GM19468 (cell line): Measurements from ENCODE around the gene GOLGA2.

Experiments
- ATAC-seq: cut with Tn5 transposase; IDR thresholded peaks from one replicate; pipeline ENCODE4 v1.9.1; 2021; ENCODE audit warnings: mild to moderate bottlenecking, moderate library complexity, moderate number of reproducible peaks; ENCODE audit not compliant: unreplicated experiment; ENCODE audit errors: extremely low read depth

Gene GOLGA2

DNA sequence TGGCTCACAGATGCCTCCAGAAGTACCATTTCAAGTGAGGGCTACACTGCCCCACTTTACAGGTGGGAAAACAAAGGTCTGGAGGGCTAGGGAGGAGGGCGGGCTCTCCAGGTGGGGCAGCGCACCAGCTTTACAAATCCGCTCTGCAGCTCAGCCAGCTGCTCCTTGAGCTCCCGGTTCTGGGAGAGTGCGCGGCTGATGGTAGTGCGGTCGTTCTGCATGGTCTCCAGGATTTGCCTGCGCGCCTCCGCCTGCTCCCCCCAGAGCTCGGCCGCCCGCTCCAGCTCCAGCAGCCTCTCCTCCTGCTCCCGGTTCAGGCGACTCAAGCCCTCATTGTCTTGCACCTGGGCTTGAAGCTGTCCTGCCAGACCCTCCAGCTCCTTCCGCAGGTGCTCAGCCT is 15.5 kb downstream of the GOLGA2 start:
- ATAC-seq, result no peak

DNA sequence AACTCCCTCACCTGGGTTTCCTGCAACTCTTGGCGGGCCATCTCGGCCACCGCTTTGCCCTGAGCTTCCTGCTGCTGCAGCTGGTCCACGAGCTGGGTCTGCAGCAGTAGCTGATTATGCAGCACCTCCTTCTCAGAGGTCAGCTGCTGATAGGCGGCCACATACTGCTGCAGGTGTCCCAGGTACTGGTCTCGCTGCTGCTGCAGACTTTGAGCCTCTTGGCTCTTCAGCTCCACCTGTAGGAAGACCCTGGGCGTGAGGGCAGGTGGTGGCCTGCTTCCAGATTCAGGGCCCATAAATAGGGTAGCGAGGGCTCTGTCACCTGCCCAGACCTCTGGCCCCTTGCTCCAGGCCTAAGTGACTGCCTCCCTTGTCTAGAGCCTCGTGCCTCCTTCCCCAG is 16.7 kb downstream of the GOLGA2 start:
- no peak for ATAC-seq

DNA sequence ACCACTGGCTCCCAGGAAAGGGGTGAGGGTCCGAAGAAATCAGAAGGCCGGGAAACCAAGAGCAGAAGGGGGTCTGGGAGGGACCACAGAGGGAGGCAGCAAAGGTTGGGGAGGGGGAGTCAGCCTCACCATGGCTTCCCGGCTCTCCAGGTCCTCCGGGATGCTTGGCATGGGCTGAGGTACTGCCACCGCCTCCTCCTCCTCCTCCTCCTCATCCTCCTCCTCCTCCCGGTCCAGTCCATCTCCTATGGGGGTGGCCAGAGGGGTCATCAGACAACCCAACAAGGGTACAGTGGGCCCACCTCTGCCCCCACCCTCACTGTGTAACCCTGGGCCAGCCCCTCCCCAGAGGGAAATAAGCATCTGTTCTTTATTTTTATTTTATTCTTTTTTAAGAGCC is 17.5 kb downstream of the GOLGA2 start:
- ATAC-seq, result no peak

DNA sequence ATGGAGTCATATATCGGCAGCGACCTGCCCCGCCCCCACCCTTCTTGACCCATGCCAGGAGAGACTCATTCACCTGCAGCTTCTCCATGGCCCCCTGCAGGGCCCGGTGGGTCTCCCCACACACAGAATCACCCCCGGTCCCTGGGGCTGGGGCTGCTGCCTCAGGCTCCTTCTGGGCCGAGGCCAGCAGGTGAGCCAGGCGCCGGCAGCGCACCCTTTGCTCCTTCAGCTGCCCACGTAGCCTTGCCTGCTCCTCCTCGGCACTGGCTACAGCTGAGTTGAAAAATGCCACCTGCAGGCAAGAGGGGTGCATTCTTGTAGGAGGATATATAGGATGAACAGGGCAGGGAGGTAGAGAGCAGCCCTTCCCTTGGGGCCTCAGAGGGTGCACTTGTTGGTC is 17.9 kb downstream of the GOLGA2 start:
- no peak for ATAC-seq

DNA sequence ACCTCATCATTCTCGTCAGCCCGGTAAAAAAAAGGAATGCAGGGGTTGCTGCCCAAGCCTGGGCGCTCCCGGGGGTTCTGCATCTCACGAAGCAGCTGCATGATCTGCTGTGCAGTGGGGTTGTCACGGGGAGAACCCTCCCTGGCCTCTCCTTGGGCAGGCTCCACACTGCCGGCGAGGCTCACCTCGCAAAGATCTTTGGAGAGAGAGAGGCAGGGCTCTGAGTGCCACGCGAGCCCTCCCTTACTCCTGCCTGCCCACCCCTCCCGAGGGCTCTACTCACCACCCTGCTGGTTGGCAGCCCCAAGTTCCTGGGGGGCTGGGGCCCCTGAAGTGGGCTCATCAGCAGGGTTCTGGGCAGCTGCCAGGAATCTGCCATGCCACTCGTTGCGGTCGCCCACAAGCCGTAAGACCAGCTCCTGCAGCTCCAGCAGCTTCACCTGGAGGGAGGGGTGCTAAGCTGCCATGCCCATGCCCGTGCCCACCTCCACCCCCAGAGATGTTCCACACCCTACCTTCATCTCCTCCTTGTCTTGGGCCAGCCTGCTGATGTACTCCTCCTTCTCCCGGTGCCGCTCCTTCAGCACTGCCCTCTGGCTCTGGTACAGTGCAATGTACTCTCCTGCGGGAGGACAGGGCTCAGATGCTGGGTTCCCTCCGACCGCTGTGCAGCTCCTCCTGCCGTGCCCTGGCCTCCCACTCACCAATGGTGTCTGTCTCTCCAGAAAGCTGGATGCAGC is 18.6 kb downstream of the GOLGA2 start:
- no peak for ATAC-seq

DNA sequence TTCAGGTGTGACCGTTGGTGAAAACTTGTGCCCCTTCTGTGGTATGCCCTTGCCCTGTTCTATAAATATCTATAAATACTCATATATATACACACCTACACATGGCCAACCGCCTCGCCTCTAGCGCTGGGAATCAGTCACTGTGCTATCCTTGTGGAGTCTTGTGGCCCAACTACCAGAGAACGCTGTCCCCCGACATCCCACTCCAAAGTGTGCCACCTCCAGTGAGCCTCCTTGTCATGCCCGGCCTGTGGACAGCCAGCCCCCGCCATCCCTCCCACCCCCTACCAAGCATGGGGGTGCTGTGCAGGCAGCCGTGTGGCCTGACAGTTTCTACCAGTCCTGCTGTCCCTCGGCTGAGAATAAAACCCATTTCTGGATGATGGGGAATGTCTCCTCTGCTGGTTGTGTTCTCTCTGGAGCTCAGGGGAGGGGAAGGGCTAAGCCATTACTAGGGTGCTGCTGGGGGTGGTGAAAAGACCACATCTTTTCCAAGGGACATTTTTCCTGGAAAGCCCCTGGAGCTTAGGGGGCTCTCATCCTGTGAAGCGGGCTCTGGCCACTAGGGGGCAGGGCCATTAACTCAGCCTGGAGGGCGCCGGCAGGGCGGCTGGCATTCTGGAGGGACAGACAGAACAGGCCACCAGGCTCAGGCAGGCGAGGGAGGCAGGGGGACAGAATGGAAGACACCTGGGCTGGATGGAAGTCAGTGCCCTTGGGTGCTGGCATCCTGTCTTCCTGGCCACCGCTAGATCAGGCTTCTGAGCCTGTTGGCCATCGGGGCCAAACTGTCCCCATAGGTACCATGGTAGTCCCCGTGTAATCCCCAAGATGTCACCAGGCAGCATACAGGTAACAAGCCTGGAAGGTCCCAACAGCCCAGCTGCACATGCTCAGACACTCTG is 20.7 kb downstream of the GOLGA2 start:
- no peak for ATAC-seq

DNA sequence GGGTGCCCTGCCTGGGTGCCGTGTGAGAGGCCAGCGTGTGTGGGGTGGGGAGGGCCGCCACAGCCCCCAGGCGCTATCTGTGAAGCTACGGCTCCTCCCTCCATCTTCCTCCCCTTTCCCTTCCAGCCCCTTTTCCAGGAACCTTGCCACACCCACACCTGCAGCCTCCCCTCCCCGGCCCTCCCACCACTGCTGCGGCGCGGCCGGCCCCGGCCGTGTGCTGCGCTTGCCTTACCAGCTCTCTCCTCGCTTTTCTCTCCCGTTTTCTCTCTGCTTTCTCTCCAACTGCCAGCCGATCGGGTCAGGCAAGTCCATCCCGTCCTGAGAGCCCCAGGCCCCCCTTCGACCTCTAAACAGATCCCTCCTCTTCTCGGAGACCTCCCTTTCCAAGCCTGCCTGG is 21.4 kb downstream of the GOLGA2 start:
- no peak for ATAC-seq

DNA sequence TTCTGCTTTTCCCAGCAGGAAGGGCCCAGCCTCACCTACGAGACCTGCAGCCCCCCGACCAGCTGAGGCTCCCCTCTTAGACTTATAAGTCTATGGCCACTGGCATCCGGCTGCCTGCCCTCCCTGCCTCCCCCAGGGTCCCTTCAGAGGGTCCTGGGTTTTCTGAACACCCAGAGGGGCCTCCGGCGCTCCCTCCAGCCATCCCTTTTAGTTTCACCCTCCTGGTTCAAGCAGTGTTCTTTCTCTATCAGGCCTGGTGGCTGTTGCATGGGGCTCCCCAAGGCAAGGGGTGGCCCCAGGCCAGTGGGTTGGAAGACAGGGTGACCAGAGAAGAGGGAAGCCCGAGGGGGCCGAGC is 21.8 kb downstream of the GOLGA2 start:
- no peak for ATAC-seq

DNA sequence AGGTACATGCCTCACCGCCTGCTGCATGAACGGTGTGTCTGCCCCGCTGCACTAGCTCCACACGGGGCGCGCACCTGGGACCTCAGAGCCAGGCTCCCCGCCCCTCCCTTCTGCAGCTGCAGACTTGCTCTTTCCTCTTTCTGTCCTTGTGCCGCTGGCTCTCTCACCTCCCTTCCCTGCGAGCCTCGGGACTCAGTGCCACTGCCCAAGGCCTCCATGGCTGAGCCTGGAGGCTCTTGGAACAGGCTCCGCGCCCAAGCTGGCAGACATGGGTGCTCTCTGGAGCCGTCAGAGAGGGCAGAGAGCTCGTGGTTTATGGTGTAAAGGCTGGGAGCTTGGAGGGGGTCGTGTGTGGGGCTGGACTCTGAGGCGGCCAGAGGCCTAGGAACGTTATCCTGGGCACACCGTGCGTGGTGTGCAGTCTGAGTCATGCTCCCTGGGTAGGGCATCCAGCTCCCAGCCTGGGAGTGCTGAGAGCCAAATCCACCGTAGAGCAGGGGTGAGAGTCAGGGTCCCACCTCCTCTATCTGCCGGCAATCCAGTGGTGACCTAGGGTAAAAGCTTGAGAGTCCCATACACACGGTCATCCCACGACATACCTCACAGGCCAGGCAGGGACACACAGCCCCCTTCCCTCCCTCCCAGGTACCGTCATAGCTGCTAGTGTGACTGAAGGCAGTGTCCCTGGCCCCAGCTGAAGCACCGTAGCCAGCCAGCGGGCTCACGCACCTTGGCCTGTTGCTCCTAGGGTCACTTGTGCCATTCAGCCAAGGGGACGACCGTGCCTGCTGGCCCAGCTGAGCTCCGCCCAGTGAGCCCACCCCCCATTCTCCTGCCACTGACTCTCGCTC is 22.4 kb downstream of the GOLGA2 start:
- no peak for ATAC-seq

DNA sequence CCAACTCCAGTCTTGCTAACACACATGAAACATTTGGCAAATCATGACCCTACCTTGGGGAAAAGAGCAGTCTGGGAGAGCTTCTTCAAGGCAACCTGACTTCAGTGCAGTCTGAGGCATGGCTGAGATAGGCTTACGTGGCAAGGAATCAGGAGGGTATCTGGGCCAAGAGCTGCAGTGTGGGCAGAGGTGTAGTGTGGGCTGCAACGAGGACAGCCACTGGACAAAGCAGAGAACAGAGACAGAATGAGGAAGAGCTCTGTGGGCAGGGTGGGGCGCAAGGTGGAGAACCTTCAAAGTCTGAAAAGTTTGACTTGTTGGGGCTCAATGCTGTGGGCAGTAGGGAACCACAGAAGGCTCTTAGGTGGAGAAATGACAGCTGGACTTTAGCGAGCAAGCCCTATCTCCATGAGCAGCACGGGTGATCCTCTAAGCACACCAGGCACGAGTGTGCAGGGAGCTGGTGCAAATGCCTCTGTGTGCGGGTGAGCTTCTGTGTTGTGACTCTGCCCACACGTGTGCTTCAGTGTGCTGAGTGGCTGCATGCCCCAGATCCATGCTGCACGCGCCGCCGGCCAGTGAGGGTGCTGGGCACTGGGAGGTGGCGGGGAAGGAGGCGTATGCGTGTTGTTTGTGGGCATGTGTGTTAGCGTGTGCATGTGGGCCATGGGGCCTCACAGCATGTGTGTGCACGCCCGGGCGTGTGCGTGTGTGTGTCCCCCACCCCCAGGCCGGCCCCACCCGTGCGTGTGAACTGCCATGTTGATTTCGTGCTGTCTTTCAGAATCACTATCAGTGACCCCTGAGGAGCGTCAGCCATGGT is 23.3 kb downstream of the GOLGA2 start:
- ATAC-seq, result no peak

DNA sequence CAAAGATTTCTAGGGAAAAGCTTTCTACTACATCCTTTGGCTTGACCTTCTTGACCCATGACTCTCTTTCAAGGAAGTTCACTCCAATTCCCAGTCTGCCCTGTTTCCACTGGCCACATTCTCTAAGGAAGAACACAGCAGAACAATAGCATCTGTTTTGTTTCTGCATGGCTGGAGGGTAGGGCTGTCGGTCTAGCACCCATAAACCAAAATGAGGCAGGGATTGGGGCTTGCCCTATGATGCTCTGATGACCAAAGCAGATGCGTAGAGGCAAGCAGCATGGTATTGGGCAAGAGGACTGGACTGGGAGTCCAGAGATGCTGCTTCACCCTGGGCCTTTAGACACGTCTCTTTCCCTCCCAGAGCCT is 24.1 kb downstream of the GOLGA2 start:
- no peak for ATAC-seq

DNA sequence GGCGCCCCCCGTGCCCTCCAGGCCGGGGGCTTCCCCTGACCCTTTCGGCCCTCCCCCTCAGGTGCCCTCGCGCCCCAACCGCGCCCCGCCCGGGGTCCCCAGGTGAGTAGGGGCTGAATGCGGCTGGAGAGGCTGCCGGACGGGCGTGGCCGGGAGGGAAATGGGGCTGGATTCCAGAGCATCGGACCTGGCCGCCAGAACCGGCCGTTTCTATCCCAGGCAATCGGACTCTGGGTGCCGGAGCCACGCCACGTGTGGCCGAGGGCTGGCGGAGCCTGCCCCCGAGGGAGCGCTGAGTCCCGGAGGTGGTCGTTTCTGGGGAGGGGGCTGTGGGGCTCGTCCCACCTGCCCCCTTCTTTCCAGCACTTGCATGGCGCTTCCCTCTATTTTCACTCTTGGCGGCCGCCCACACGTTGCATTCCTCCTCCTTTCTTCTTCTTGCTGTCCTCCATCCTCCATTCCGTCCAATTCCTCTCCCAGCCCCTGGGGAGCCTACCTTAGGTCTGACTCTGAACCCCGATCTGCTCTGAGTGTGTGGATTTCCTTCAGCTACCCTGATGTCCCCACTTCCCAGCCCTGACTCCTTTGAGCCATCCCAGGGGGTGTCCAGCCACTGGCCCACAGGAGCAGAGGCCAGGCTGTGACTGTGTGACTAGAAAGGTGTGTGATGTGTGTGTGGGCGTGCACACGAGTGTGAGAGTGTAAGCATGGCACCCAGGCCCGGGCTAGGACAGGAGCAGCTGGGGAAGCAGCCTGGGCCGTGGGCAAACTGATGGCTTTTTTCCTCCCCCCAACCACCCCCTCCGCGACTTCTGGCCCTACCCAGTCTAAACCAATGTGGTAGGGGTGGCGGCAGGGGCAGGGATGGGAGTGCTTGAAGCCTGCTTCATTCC is 24.7 kb downstream of the GOLGA2 start:
- ATAC-seq, result no peak

DNA sequence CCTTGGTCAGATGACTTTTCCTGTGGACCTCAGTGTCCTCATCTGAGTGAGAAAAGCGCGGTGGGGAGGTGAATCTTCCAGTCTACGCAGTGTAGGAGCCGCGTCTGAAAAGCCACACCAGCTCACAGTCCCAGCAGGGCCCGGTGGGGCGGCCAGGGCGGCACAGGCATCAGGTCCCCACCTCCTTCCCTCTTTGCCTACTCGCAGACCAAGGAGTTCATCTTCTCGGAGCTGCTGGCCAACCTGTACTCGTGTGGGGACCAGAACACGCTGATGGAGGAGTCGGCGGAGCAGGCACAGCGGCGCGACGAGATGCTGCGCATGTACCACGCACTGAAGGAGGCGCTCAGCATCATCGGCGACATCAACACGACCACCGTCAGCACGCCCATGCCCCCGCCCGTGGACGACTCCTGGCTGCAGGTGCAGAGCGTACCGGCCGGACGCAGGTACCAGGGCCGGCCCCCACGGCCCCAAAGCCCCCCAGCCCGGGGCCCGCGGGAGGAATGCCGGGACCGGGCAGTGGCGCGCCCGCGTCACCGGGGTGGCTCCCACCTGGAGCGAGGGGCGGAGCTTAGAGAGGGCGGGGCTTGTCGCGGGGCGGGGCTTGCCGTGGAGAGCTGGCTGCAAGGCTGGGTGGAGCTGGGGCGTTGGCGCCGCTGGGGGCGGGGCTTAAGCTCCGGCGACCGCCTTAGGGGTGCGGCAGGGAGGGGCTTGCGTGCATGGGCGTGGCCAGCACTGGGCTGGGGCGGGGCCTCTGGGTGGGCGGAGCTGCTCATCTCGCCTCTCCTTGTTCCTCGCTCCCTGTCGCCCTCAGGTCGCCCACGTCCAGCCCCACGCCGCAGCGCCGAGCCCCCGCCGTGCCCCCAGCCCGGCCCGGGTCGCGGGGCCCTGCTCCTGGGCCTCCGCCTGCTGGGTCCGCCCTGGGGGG is 25.6 kb downstream of the GOLGA2 start:
- ATAC-seq, result peak; percentile 75

DNA sequence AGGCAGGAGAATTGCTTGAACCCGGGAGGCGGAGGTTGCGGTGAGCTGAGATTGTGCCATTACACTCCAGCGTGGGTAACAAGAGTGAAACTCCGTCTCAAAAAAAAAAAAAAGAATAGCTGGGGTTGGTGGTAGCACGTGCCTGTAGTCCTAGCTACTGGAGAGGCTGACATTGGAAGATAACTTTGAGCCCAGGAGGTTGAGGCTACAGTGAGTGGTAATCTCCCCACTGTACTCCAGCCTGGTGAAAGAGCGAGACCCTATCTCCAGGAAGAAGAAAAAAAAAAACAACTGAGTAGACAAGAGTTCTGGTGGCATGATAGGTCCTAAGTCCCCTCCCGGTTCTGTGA is 26.3 kb downstream of the GOLGA2 start:
- ATAC-seq, result no peak

DNA sequence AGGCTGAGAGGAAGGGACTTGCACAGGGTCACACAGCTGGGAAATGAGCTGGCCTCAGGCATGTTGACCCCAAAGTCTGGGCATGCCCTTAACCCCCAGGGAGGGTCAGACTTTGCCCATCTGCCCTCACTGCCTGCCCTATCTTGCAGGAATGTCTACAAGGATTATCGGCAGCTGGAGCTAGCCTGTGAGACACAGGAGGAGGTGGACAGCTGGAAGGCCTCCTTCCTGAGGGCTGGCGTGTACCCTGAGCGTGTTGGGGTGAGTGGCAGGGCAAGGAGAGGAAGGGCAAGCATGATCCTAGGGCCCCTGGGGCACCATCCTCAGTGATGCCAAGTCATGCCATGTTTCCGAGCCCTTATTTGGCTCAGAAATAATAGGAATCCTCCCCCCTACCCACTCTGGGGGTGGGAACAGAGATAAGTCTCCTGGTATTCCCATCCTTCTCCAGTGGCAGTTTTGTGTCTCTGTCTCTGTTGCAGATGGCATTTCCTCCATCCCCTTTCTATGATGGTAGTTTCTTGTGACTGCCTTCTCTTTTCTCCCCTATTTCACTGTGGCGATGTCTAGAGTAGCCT is 28.5 kb downstream of the GOLGA2 start:
- ATAC-seq, result no peak

DNA sequence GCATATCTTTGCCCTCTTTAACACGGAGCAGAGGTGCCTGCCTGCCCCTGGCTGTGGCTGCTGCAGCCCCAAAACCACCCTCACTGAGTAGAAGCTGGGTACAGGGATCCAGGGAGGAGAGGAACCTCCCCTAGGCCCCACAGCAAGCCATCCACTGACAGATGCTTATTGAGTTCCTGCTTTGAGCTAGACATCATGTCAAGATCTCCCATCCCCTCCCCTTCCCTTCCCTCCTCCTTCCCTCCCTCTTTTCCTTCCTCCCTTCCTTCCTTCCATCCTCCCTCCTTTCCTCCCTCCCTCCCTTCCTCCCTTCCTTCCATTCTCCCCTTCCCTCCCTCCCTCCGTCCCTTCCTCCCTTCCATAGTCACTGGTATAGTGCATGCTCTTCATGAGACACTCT is 29.3 kb downstream of the GOLGA2 start:
- no peak for ATAC-seq

DNA sequence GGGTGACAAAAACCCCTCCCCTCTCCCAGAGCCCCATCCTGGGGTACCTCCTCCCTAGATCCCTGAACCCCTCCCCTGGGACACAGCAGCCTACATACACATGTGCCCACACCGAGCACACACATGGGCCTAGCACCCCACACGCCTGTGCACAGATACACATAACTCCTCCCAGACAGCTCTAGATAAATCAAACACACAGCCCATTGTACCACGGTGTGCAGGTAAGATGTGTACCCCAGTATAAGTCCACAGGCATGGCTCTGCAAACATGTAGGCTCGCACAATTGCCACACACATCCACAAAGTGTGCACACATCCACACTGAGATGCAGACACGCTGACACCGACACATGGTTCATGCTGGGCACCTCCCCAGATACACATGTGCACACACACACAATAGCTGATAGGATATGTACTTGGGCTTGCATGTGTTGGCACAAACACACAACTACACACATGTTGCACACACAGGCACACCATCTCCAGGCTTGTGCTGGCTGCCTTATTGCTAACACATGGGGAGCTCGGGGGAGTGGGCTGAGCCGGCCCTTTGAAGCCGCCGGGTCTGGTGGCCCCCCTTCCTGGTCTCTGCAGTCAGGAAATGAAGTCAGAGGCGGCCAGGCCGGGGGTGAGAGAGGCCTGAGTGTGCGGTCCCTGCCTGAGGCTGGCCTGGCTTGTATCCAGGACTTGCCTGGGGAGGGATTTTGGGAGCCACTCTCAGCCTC is 30.2 kb downstream of the GOLGA2 start:
- ATAC-seq, result no peak
